CD8-positive, alpha-beta memory T cell (primary cell): ENCODE data around the gene ISYNA1. TPM values are rescaled to one million over a fixed set of nuclear protein-coding genes. Genes with fewer than 3 reads are reported as not detected.

Experiments used
- CTCF ChIA-PET: fragments of 350-600 bp; sonication (Branson Sonifier 250); formaldehyde crosslinking; loops from one replicate; lab custom pipeline; 2021; ENCODE audit warnings: antibody characterized with exemption; lab: Charles Lee
- POLR2A ChIA-PET: fragments of 350-600 bp; sonication (Branson Sonifier 250); formaldehyde crosslinking; loops from one replicate; lab custom pipeline; 2021; ENCODE audit warnings: antibody characterized with exemption; lab: Charles Lee
- DNase-seq, 5 donors: peaks; one replicate each; pipeline versions ENCODE4 v3.0.0 to v3.0.0-alpha.2; 2020 to 2022; ENCODE audit warnings: mixed read lengths in 1 of 5
- H3K27ac ChIP-seq: one replicate; pipeline ENCODE4 v1.7.0; 2013; ENCODE audit warnings: low read depth, mild to moderate bottlenecking, low read length, moderate library complexity
- H3K27me3 ChIP-seq: 2 replicates; pipeline ENCODE4 v1.7.0; 2013; ENCODE audit warnings: low read length, mild to moderate bottlenecking; ENCODE audit not compliant: insufficient read depth, poor library complexity, severe bottlenecking
- H3K36me3 ChIP-seq: 2 replicates; pipeline ENCODE4 v1.7.0; 2013; ENCODE audit warnings: mild to moderate bottlenecking, low read length, moderate library complexity; ENCODE audit not compliant: insufficient read depth
- H3K4me1 ChIP-seq: 2 replicates; pipeline ENCODE4 v1.7.0; 2013; ENCODE audit warnings: mild to moderate bottlenecking, low read length, moderate library complexity; ENCODE audit not compliant: insufficient read depth
- H3K4me3 ChIP-seq: 2 replicates; pipeline ENCODE4 v1.7.0; 2013; ENCODE audit warnings: mild to moderate bottlenecking, low read length
- H3K9me3 ChIP-seq: 2 replicates; pipeline ENCODE4 v1.7.0; 2013; ENCODE audit warnings: mild to moderate bottlenecking, low read length
- H3K27ac Mint-ChIP-seq, 8 donors: one replicate each; pipeline ENCODE4 v1.8.0; 2020 to 2021; ENCODE audit warnings: mixed read lengths in 8 of 8, mild to moderate bottlenecking in 6 of 8, inconsistent platforms in 3 of 8, moderate library complexity in 3 of 8
- H3K27me3 Mint-ChIP-seq, 2 donors: one replicate each; pipeline ENCODE4 v1.8.0; 2020 to 2021; ENCODE audit warnings: mixed read lengths in 2 of 2, mild to moderate bottlenecking in 1 of 2, moderate library complexity in 1 of 2
- H3K36me3 Mint-ChIP-seq, 3 donors: one replicate each; pipeline ENCODE4 v1.8.0; 2020 to 2021; ENCODE audit warnings: mixed read lengths in 3 of 3, inconsistent platforms in 1 of 3, mild to moderate bottlenecking in 1 of 3
- H3K4me1 Mint-ChIP-seq, 3 donors: one replicate each; pipeline ENCODE4 v1.8.0; 2020 to 2021; ENCODE audit warnings: mixed read lengths in 3 of 3, inconsistent platforms in 1 of 3, mild to moderate bottlenecking in 1 of 3
- H3K4me3 Mint-ChIP-seq, 7 donors: one replicate each; pipeline ENCODE4 v1.8.0; 2020 to 2021; ENCODE audit warnings: mixed read lengths in 7 of 7, mild to moderate bottlenecking in 6 of 7, moderate library complexity in 4 of 7, inconsistent platforms in 2 of 7
- H3K9me3 Mint-ChIP-seq, 5 donors: one replicate each; pipeline ENCODE4 v1.8.0; 2020 to 2022; ENCODE audit warnings: mixed read lengths in 5 of 5, mild to moderate bottlenecking in 3 of 5, moderate library complexity in 2 of 5, inconsistent platforms in 1 of 5
- polyA plus RNA-seq: library from polyadenylated mRNA; unstranded; fragments of 300-500 nt; fragmentation: Illumina TruSeq; gene quantifications from one replicate; pipeline ENCODE4 v1.2.3, GENCODE V29; 2021
- total RNA-seq, 2 experiments: library from RNA; stranded (reverse); gene quantifications; one replicate each; pipeline ENCODE4 v1.2.3, GENCODE V29; 2021

The ISYNA1 gene
- total RNA-seq (10 to 100 TPM; 18.2 to 20.3 TPM), polyA plus RNA-seq (33.2 TPM)

GRCh38 chr19:18437491-18438330 lies at the start of gene ISYNA1:
TSS of gene ISYNA1 (minus strand) at chr19:18438133. CDS start at chr19:18437979, 154 bp downstream.
- Histone ChIP-seq H3K27me3 (no peaks in the 10 kb centered on the region), H3K36me3 (no peaks in the 10 kb centered on the region), H3K4me3 (peak within 1 kb of the TSS; percentile 41), H3K27ac (peak within 1 kb of the TSS; percentile 67), H3K9me3 (no peaks in the 10 kb centered on the region), H3K4me1 (peaks cover 27% of the 10 kb centered on the region)
- peak in 4 of 5 donors; percentile 50 to 85 (median 59) for DNase-seq
- Mint-ChIP-seq H3K4me1 (peaks cover 23 to 60% (median 23%) of the 10 kb centered on the region in 3 donors), H3K27me3 (peaks cover 0 to 9% of the 10 kb centered on the region in 2 donors), H3K4me3 (peak within 1 kb of the TSS; percentile 78 to 95 (median 87)), H3K27ac (peak within 1 kb of the TSS; percentile 42 to 88 (median 76)), H3K9me3 (peaks cover 0 to 4% (median 2%) of the 10 kb centered on the region in 5 donors), H3K36me3 (peaks cover 2 to 17% (median 3%) of the 10 kb centered on the region in 3 donors)
- POLR2A ChIA-PET, result interaction anchor here (0.6 to 4.6 kb wide), 4 partner anchors 9 to 482 kb away, joined by 3 to 42 read pairs (median 6); partner anchors contain the start of genes COPE, DDX49 and SSBP4
- CTCF ChIA-PET, result interaction anchor here (1.0 to 3.5 kb wide), 3 partner anchors 14 to 49 kb away, joined by 3 to 12 read pairs (median 5); partner anchors contain the start of gene SSBP4

- H3K4me3 Mint-ChIP-seq, result peak overlapping the region in 5 of 7 donors; percentile 5 to 81 (median 69)
Measured at GRCh38 chr19:18486746-18487145, 48.8 kb upstream of the ISYNA1 start.

GRCh38 chr19:18484992-18485391 lies 47.1 kb upstream of the ISYNA1 start:
- Mint-ChIP-seq H3K27me3 (no peaks in the 10 kb centered on the region), H3K9me3 (no peaks in the 10 kb centered on the region), H3K36me3 (peaks cover 0 to 2% (median 0%) of the 10 kb centered on the region in 3 donors), H3K4me1 (peaks cover 62 to 96% (median 82%) of the 10 kb centered on the region in 3 donors), H3K4me3 (peak overlapping the region in 4 of 7 donors; percentile 17 to 70 (median 28)), H3K27ac (peak overlapping the region in 7 of 8 donors; percentile 50 to 100 (median 90))
- Histone ChIP-seq H3K27ac (no peak overlapping the region), H3K4me1 (peaks cover 53% of the 10 kb centered on the region), H3K9me3 (no peaks in the 10 kb centered on the region), H3K36me3 (no peaks in the 10 kb centered on the region), H3K4me3 (no peak overlapping the region), H3K27me3 (no peaks in the 10 kb centered on the region)
- ChIA-PET POLR2A (interaction anchor here (0.6 to 1.1 kb wide), 3 partner anchors 11 to 66 kb away, joined by 3 to 4 read pairs (median 3); partner anchors contain the start of gene SSBP4), CTCF (interaction anchor here (1.0 to 2.5 kb wide), 5 partner anchors 11 to 120 kb away, joined by 3 to 8 read pairs (median 7); partner anchors contain the start of gene REX1BD)
- no peak for DNase-seq

More at GRCh38 chr19:18486746-18487145, 48.8 kb upstream of the ISYNA1 start:
- H3K36me3 ChIP-seq, result no peaks in the 10 kb centered on the region
- ChIA-PET CTCF (interaction anchor here (1.0 to 2.5 kb wide), 4 partner anchors 12 to 36 kb away, joined by 3 to 8 read pairs (median 4); partner anchors contain the start of gene ELL), POLR2A (interaction anchor here (1.2 kb wide), 1 partner anchor 10 kb away, joined by 5 read pairs; no protein-coding TSS in a partner anchor)
- DNase-seq, result no peak
- H3K27me3 Mint-ChIP-seq, result no peaks in the 10 kb centered on the region
- H3K4me3 ChIP-seq, result no peak overlapping the region
- peaks cover 60 to 95% (median 75%) of the 10 kb centered on the region in 3 donors for H3K4me1 Mint-ChIP-seq
- peak overlapping the region in 7 of 8 donors; percentile 85 to 100 (median 94) for H3K27ac Mint-ChIP-seq
- no peaks in the 10 kb centered on the region for H3K9me3 ChIP-seq
- no peaks in the 10 kb centered on the region for H3K27me3 ChIP-seq
- H3K4me1 ChIP-seq, result peaks cover 48% of the 10 kb centered on the region
- H3K36me3 Mint-ChIP-seq, result peaks cover 0 to 3% (median 0%) of the 10 kb centered on the region in 3 donors
- no peak overlapping the region for H3K27ac ChIP-seq
- no peaks in the 10 kb centered on the region for H3K9me3 Mint-ChIP-seq

- H3K27ac ChIP-seq, result no peak overlapping the region
- H3K36me3 Mint-ChIP-seq, result peaks cover 0 to 2% (median 0%) of the 10 kb centered on the region in 3 donors
- peak overlapping the region; percentile 61 to 100 (median 86) for H3K27ac Mint-ChIP-seq
- no peaks in the 10 kb centered on the region for H3K9me3 Mint-ChIP-seq
- H3K4me3 Mint-ChIP-seq, result peak overlapping the region in 2 of 7 donors; percentile 13 to 48
- no peak overlapping the region for H3K4me3 ChIP-seq
- ChIA-PET POLR2A (no interaction called here), CTCF (interaction anchor here (0.7 to 1.8 kb wide), 3 partner anchors 10 to 37 kb away, joined by 3 to 5 read pairs (median 3); no protein-coding TSS in a partner anchor)
- H3K4me1 ChIP-seq, result peaks cover 70% of the 10 kb centered on the region
- H3K27me3 Mint-ChIP-seq, result no peaks in the 10 kb centered on the region
- DNase-seq, result no peak
- no peaks in the 10 kb centered on the region for H3K9me3 ChIP-seq
- H3K36me3 ChIP-seq, result no peaks in the 10 kb centered on the region
- peaks cover 70 to 95% (median 83%) of the 10 kb centered on the region in 3 donors for H3K4me1 Mint-ChIP-seq
- no peaks in the 10 kb centered on the region for H3K27me3 ChIP-seq
Measured at GRCh38 chr19:18483119-18483890, 45.4 kb upstream of the ISYNA1 start.

GRCh38 chr19:18481505-18482222 lies 43.7 kb upstream of the ISYNA1 start:
- H3K27me3 Mint-ChIP-seq, result no peaks in the 10 kb centered on the region
- ChIA-PET CTCF (interaction anchor here (0.8 to 1.8 kb wide), 5 partner anchors 10 to 280 kb away, joined by 3 to 5 read pairs (median 4); no protein-coding TSS in a partner anchor), POLR2A (interaction anchor here (0.6 to 0.7 kb wide), 2 partner anchors 201 to 350 kb away, joined by 3 read pairs; partner anchors contain the start of gene UPF1)
- H3K9me3 ChIP-seq, result no peaks in the 10 kb centered on the region
- H3K36me3 Mint-ChIP-seq, result peaks cover 0 to 5% (median 0%) of the 10 kb centered on the region in 3 donors
- H3K36me3 ChIP-seq, result no peaks in the 10 kb centered on the region
- H3K4me1 ChIP-seq, result peaks cover 73% of the 10 kb centered on the region
- H3K27ac Mint-ChIP-seq, result peak overlapping the region; percentile 34 to 100 (median 66)
- no peak for DNase-seq
- H3K27me3 ChIP-seq, result no peaks in the 10 kb centered on the region
- H3K9me3 Mint-ChIP-seq, result no peaks in the 10 kb centered on the region
- H3K4me1 Mint-ChIP-seq, result peaks cover 72 to 95% (median 83%) of the 10 kb centered on the region in 3 donors
- no peak overlapping the region for H3K4me3 ChIP-seq
- H3K27ac ChIP-seq, result peak overlapping the region; percentile 2
- peak overlapping the region in 2 of 7 donors; percentile 17 to 74 for H3K4me3 Mint-ChIP-seq

GRCh38 chr19:18480006-18480691 lies 42.2 kb upstream of the ISYNA1 start:
- POLR2A ChIA-PET, result interaction anchor here (1.2 kb wide), 1 partner anchor 16 kb away, joined by 3 read pairs; no protein-coding TSS in a partner anchor

More at GRCh38 chr19:18480006-18480691, 42.2 kb upstream of the ISYNA1 start:
- Mint-ChIP-seq H3K4me3 (peak overlapping the region in 6 of 7 donors; percentile 32 to 85 (median 60)), H3K27ac (peak overlapping the region; percentile 61 to 100 (median 94)), H3K27me3 (no peaks in the 10 kb centered on the region), H3K9me3 (peaks cover 0 to 4% (median 0%) of the 10 kb centered on the region in 5 donors), H3K4me1 (peaks cover 72 to 94% (median 86%) of the 10 kb centered on the region in 3 donors), H3K36me3 (peaks cover 0 to 9% (median 0%) of the 10 kb centered on the region in 3 donors)
- CTCF ChIA-PET, result interaction anchor here (1.2 to 2.2 kb wide), 4 partner anchors 10 to 41 kb away, joined by 3 to 7 read pairs (median 5); partner anchors contain the start of gene ELL
- DNase-seq, result no peak
- Histone ChIP-seq H3K36me3 (no peaks in the 10 kb centered on the region), H3K4me1 (peaks cover 71% of the 10 kb centered on the region), H3K9me3 (no peaks in the 10 kb centered on the region), H3K27me3 (no peaks in the 10 kb centered on the region), H3K27ac (no peak overlapping the region), H3K4me3 (no peak overlapping the region)
